ENCODE results near the gene SRGAP2C.
"Not testable (repeated sequence)": the region's sequence is repeated elsewhere in the genome, so short reads cannot be mapped to it uniquely, and the experiment has no call there.

Gene SRGAP2C

GRCh38 chr1:121227544-121228330 lies 43.0 kb downstream of the SRGAP2C start:
- DNase-seq (ENCODE audit: low read depth), result not testable (repeated sequence)

GRCh38 chr1:121230636-121231035 lies 45.9 kb downstream of the SRGAP2C start:
- DNase-seq (ENCODE audit: low read depth), result not testable (repeated sequence)

GRCh38 chr1:121232445-121233125 lies 47.8 kb downstream of the SRGAP2C start:
- not testable (repeated sequence) for DNase-seq (ENCODE audit: low read depth)

- not testable (repeated sequence) for DNase-seq (ENCODE audit: low read depth)
Measured at GRCh38 chr1:121234090-121234759, 49.5 kb downstream of the SRGAP2C start.

GRCh38 chr1:121238384-121238783 lies 53.6 kb downstream of the SRGAP2C start:
- not testable (repeated sequence) for DNase-seq (ENCODE audit: low read depth)

- not testable (repeated sequence) for DNase-seq (ENCODE audit: low read depth)
Measured at GRCh38 chr1:121243913-121244312, 59.1 kb downstream of the SRGAP2C start.

- not testable (repeated sequence) for DNase-seq (ENCODE audit: low read depth)
Measured at GRCh38 chr1:121246399-121246798, 61.6 kb downstream of the SRGAP2C start.

GRCh38 chr1:121252656-121253055 lies 67.9 kb downstream of the SRGAP2C start:
- not testable (repeated sequence) for DNase-seq (ENCODE audit: low read depth)

GRCh38 chr1:121254618-121255017 lies 69.8 kb downstream of the SRGAP2C start:
- not testable (repeated sequence) for DNase-seq (ENCODE audit: low read depth)

GRCh38 chr1:121257632-121258031 lies 72.9 kb downstream of the SRGAP2C start:
- not testable (repeated sequence) for DNase-seq (ENCODE audit: low read depth)

- DNase-seq (ENCODE audit: low read depth), result not testable (repeated sequence)
Measured at GRCh38 chr1:121258134-121258533, 73.4 kb downstream of the SRGAP2C start.

- not testable (repeated sequence) for DNase-seq (ENCODE audit: low read depth)
Measured at GRCh38 chr1:121260205-121260604, 75.4 kb downstream of the SRGAP2C start.

GRCh38 chr1:121262163-121262562 lies 77.4 kb downstream of the SRGAP2C start:
- not testable (repeated sequence) for DNase-seq (ENCODE audit: low read depth)

GRCh38 chr1:121263789-121264244 lies 79.0 kb downstream of the SRGAP2C start:
- DNase-seq (ENCODE audit: low read depth), result not testable (repeated sequence)

GRCh38 chr1:121267072-121267471 lies 82.3 kb downstream of the SRGAP2C start:
- not testable (repeated sequence) for DNase-seq (ENCODE audit: low read depth)

GRCh38 chr1:121269309-121269708 lies 84.5 kb downstream of the SRGAP2C start:
- not testable (repeated sequence) for DNase-seq (ENCODE audit: low read depth)

GRCh38 chr1:121269973-121270372 lies 85.2 kb downstream of the SRGAP2C start:
- DNase-seq (ENCODE audit: low read depth), result not testable (repeated sequence)

- DNase-seq (ENCODE audit: low read depth), result not testable (repeated sequence)
Measured at GRCh38 chr1:121271143-121271715, 86.5 kb downstream of the SRGAP2C start.

- not testable (repeated sequence) for DNase-seq (ENCODE audit: low read depth)
Measured at GRCh38 chr1:121275435-121275834, 90.7 kb downstream of the SRGAP2C start.

GRCh38 chr1:121278202-121278601 lies 93.4 kb downstream of the SRGAP2C start:
- not testable (repeated sequence) for DNase-seq (ENCODE audit: low read depth)

- not testable (repeated sequence) for DNase-seq (ENCODE audit: low read depth)
Measured at GRCh38 chr1:121278777-121279547, 94.2 kb downstream of the SRGAP2C start.
